A549 (cell line): ENCODE data around the gene CNOT11. TPM values are rescaled to one million over a fixed set of nuclear protein-coding genes. Genes with fewer than 3 reads are reported as not detected.

Experiments
- ATAC-seq, 2 experiments: fragments of 200-7000 bp in 1 of 2; fragments of >200 bp in 1 of 2; cut with Nextera tagmentation in 1 of 2; cut with Tn5 transposase in 1 of 2; 3 replicates each; pipeline versions ENCODE4 v1.8.0 to v1.9.1; 2018 to 2020; ENCODE audit warnings: mild to moderate bottlenecking in 1 of 2, moderate library complexity in 1 of 2
- CTCF ChIA-PET: fragments of 300-600 bp; sonication (Branson Sonifier 250); formaldehyde crosslinking; extraction: SDS; loops from one replicate; lab custom pipeline; 2021; ENCODE audit warnings: antibody characterized with exemption, inconsistent platforms; lab: Yijun Ruan, JAX
- POLR2A ChIA-PET: fragments of 350-600 bp; formaldehyde crosslinking; extraction: SDS; loops from one replicate; lab custom pipeline; 2021; ENCODE audit warnings: antibody characterized with exemption, inconsistent platforms; lab: Yijun Ruan, JAX
- DNase-seq, 2 experiments: peaks; one replicate each; pipeline versions ENCODE4 v3.0.0 to v3.0.0-alpha.2; 2011 to 2016; ENCODE audit warnings: low read depth in 1 of 2, low spot score in 1 of 2
- FAIRE-seq: peaks from 2 replicates; lab custom pipeline; 2011; peaks lifted over from hg19 to GRCh38; lab: Jason Lieb, UNC
- H3K27ac ChIP-seq, 2 experiments: fragments of >200 bp; sonication (Bioruptor Twin); formaldehyde crosslinking; 3 replicates each; pipeline ENCODE4 v1.5.1; 2016 to 2017
- H3K4me1 ChIP-seq: fragments of >200 bp; sonication (Bioruptor Twin); formaldehyde crosslinking; 3 replicates; pipeline ENCODE4 v1.6.1; 2016
- H3K4me2 ChIP-seq: fragments of >200 bp; sonication (Bioruptor Twin); formaldehyde crosslinking; 3 replicates; pipeline ENCODE4 v1.6.1; 2016
- H3K4me3 ChIP-seq: fragments of >200 bp; sonication (Bioruptor Twin); formaldehyde crosslinking; 3 replicates; pipeline ENCODE4 v1.5.1; 2016
- H3K9me3 ChIP-seq: fragments of >200 bp; sonication (Bioruptor Twin); formaldehyde crosslinking; 3 replicates; pipeline ENCODE4 v1.6.1; 2016
- EHF ChIP-seq: fragments of 250-450 bp; sonication (Bioruptor Pico); IDR thresholded peaks from 2 replicates; pipeline ENCODE4 v1.5.0; 2020; ENCODE audit warnings: mild to moderate bottlenecking
- ESRRA ChIP-seq: fragments of 150-350 bp; IDR thresholded peaks from 2 replicates; pipeline ENCODE4 v1.6.1; 2014; ENCODE audit warnings: mild to moderate bottlenecking, low read length, borderline replicate concordance
- FOSB ChIP-seq: fragments of 250-450 bp; sonication (Bioruptor Pico); IDR thresholded peaks from 2 replicates; pipeline ENCODE4 v1.5.0; 2020; ENCODE audit warnings: mild to moderate bottlenecking, moderate library complexity
- FOXS1 ChIP-seq: fragments of 250-450 bp; sonication (Bioruptor Pico); IDR thresholded peaks from 2 replicates; pipeline ENCODE4 v1.5.0; 2020; ENCODE audit warnings: mild to moderate bottlenecking, moderate library complexity
- GATA3 ChIP-seq: IDR thresholded peaks from 2 replicates; pipeline ENCODE4 v1.6.1; 2012; ENCODE audit warnings: borderline replicate concordance
- HEYL ChIP-seq: fragments of 250-450 bp; sonication (Bioruptor Pico); IDR thresholded peaks from 2 replicates; pipeline ENCODE4 v1.8.0; 2021; ENCODE audit warnings: mild to moderate bottlenecking, moderate library complexity
- HOXA7 ChIP-seq: fragments of 250-450 bp; sonication (Bioruptor Pico); IDR thresholded peaks from 2 replicates; pipeline ENCODE4 v1.5.0; 2020; ENCODE audit warnings: mild to moderate bottlenecking, moderate library complexity
- JUN ChIP-seq, 2 experiments: fragments of >200 bp; sonication (Bioruptor Twin); formaldehyde crosslinking; IDR thresholded peaks; 2 replicates in 1 of 2; 3 replicates in 1 of 2; pipeline ENCODE4 v1.6.1; 2016 to 2017
- JUNB ChIP-seq: fragments of >200 bp; sonication (Bioruptor Twin); formaldehyde crosslinking; IDR thresholded peaks from 2 replicates; pipeline ENCODE4 v1.6.1; 2016
- KDM1A ChIP-seq: fragments of 200-600 bp; sonication (generic); IDR thresholded peaks from 2 replicates; pipeline ENCODE4 v1.6.1; 2016; ENCODE audit warnings: low read depth, mild to moderate bottlenecking
- KDM5A ChIP-seq: fragments of 200-600 bp; sonication (generic); IDR thresholded peaks from 2 replicates; pipeline ENCODE4 v1.6.1; 2016; ENCODE audit warnings: antibody characterized with exemption, mild to moderate bottlenecking
- MAZ ChIP-seq: fragments of 150-350 bp; IDR thresholded peaks from 2 replicates; pipeline ENCODE4 v1.6.1; 2014; ENCODE audit warnings: antibody characterized with exemption, low read depth, low read length, borderline replicate concordance
- NPAS2 ChIP-seq: fragments of 250-450 bp; sonication (Bioruptor Pico); IDR thresholded peaks from 2 replicates; pipeline ENCODE4 v1.8.0; 2022; ENCODE audit warnings: mild to moderate bottlenecking, moderate library complexity, borderline replicate concordance
- NR3C1 ChIP-seq: fragments of >200 bp; sonication (Bioruptor Twin); formaldehyde crosslinking; IDR thresholded peaks from 3 replicates; pipeline ENCODE4 v1.6.1; 2017
- PHF8 ChIP-seq: fragments of 200-600 bp; sonication (generic); IDR thresholded peaks from 2 replicates; pipeline ENCODE4 v1.6.1; 2016; ENCODE audit warnings: low read depth, mild to moderate bottlenecking, antibody characterized with exemption, moderate library complexity, borderline replicate concordance
- POLR2A ChIP-seq: IDR thresholded peaks from 2 replicates; pipeline ENCODE4 v1.6.1; 2012; ENCODE audit warnings: mild to moderate bottlenecking, low read length
- RAD21 ChIP-seq, 2 experiments: fragments of >200 bp in 1 of 2; sonication (Bioruptor Twin) in 1 of 2; formaldehyde crosslinking in 1 of 2; IDR thresholded peaks in 1 of 2; conservative IDR thresholded peaks in 1 of 2; 2 replicates in 1 of 2; 3 replicates in 1 of 2; pipeline ENCODE4 v1.6.1; 2012 to 2018; ENCODE audit warnings: inconsistent platforms in 1 of 2
- RARB ChIP-seq: fragments of 250-450 bp; sonication (Bioruptor Pico); IDR thresholded peaks from 2 replicates; pipeline ENCODE4 v1.8.0; 2021; ENCODE audit warnings: mild to moderate bottlenecking, moderate library complexity
- RNF2 ChIP-seq: fragments of 200-600 bp; sonication (generic); IDR thresholded peaks from 2 replicates; pipeline ENCODE4 v1.6.1; 2016; ENCODE audit warnings: low read depth, mild to moderate bottlenecking, antibody characterized with exemption, moderate library complexity, borderline replicate concordance
- SREBF2 ChIP-seq: fragments of 450-650 bp; IDR thresholded peaks from 2 replicates; pipeline ENCODE4 v1.6.1; 2014; ENCODE audit warnings: mild to moderate bottlenecking, moderate library complexity
- TFCP2L1 ChIP-seq: fragments of 250-450 bp; sonication (Bioruptor Pico); IDR thresholded peaks from 2 replicates; pipeline ENCODE4 v1.5.0; 2021; ENCODE audit warnings: mild to moderate bottlenecking
- ZC3H11A ChIP-seq: fragments of 450-650 bp; IDR thresholded peaks from 2 replicates; pipeline ENCODE4 v1.6.1; 2014; ENCODE audit warnings: antibody characterized with exemption, mild to moderate bottlenecking
- WGBS: methylation state at CpG from one replicate; pipeline ENCODE4 v1.1.6; 2017; ENCODE audit errors: missing lambda C conversion rate; 5-methylcytosine and 5-hydroxymethylcytosine counted together
- polyA plus RNA-seq, 4 experiments: library from polyadenylated mRNA; depleted of rRNA in 3 of 4; stranded (reverse); fragments of >200 nt; fragmentation: RNase III in 1 of 4; extraction: RNeasy Plus Mini Kit Qiagen cat#74134 plus additional on column Dnase treatment in 1 of 4; gene quantifications; 2 replicates in 3 of 4; 3 replicates in 1 of 4; pipeline ENCODE4 v1.2.3, GENCODE V29; 2011 to 2017
- TF ChIP-seq, protein P1 (sequence below): fragments of 150-350 bp; IDR thresholded peaks from 2 replicates; pipeline ENCODE4 v1.6.1; 2014; ENCODE audit warnings: low read depth, mild to moderate bottlenecking, low read length
- TF ChIP-seq, protein P2 (sequence below): fragments of >200 bp; sonication (Bioruptor Twin); formaldehyde crosslinking; IDR thresholded peaks from 3 replicates; pipeline ENCODE4 v1.5.1; 2016
- TF ChIP-seq, protein P3 (sequence below): fragments of >200 bp; sonication (Bioruptor Twin); formaldehyde crosslinking; IDR thresholded peaks from 2 replicates; pipeline ENCODE4 v1.6.1; 2016
- TF ChIP-seq, protein P4 (sequence below): IDR thresholded peaks from 2 replicates; pipeline ENCODE4 v1.6.1; 2012

Gene CNOT11
- polyA plus RNA-seq, 2 of the 4 experiments (the other 2 are of a cell fraction): 35.8 to 76.7 TPM

DNA sequence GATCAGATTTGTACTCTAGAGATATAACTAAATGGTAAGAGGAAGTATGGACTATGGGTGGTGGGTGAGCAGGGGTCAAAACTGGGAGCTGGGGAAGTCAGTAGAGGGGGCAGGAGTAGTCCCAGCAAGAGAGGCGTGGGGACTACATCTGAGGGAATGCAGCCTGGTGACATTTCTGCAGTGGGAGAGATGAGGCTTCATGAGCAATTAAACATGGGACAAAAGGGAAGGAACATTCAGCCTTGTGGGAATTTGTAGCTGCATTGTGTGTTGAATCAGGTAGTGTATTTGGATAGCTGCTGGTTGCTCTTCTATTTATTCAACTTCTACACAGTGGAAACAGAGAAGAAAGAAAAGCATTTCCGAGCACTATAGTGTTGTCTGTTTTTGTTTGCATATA lies 3.6 kb downstream of the CNOT11 start:
- H3K9me3 ChIP-seq: no peaks in the 10 kb centered on the region
- CTCF ChIA-PET: interaction anchor here (1.2 kb wide), 1 partner anchor 11 kb away, joined by 4 read pairs; no protein-coding TSS in a partner anchor
- DNase-seq (no peak), ATAC-seq (no peak), FAIRE-seq (no peak)
- peaks cover 27% of the 10 kb centered on the region for H3K4me1 ChIP-seq
- no peak overlapping the region for H3K4me3 ChIP-seq
- POLR2A ChIA-PET: no interaction called here
- H3K4me2 ChIP-seq: no peak overlapping the region
- TF ChIP-seq RAD21 (conservative IDR thresholded peaks at IDR 0.05 in 1 of 2, IDR thresholded peaks at IDR 0.05 in 1 of 2) (no peak), ZC3H11A (no peak), HOXA7 (CRISPR knock-in tag) (no peak), HEYL (CRISPR knock-in tag) (no peak), ESRRA (no peak), RNF2 (no peak), NPAS2 (CRISPR knock-in tag) (no peak), KDM5A (no peak)
- TF ChIP-seq, protein P1, sequence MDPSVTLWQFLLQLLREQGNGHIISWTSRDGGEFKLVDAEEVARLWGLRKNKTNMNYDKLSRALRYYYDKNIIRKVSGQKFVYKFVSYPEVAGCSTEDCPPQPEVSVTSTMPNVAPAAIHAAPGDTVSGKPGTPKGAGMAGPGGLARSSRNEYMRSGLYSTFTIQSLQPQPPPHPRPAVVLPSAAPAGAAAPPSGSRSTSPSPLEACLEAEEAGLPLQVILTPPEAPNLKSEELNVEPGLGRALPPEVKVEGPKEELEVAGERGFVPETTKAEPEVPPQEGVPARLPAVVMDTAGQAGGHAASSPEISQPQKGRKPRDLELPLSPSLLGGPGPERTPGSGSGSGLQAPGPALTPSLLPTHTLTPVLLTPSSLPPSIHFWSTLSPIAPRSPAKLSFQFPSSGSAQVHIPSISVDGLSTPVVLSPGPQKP: no peak
- no peak overlapping the region for H3K27ac ChIP-seq
- WGBS: 88% methylated on average over 2 of the region's 2 CpGs

DNA sequence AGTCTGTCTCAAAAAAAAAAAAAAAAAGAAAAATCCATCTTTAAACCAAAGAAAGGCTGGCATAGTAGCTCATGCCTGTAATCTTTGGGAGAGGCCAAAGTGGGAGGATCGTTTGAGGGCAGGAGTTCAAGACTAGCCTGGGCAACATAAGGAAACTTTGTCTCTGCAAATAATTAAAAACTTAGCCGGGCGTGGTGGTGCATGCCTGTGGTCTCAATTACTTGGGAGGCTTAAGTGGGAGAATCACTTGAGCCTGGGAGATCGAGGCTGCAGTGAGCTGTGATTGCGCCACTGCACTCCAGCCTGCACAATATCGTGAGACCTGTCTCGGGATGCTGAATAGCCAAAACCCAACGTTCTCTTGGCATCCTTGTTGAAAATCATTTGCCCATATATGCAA lies 6.1 kb downstream of the CNOT11 start:
- CTCF ChIA-PET: interaction anchor here (0.6 to 1.9 kb wide), 3 partner anchors 9 to 35 kb away, joined by 3 to 4 read pairs (median 3); no protein-coding TSS in a partner anchor
- WGBS: 92% methylated on average over 8 of the region's 8 CpGs
- no peaks in the 10 kb centered on the region for H3K9me3 ChIP-seq
- DNase-seq: no peak
- TF ChIP-seq EHF: no peak
- no peak for TF ChIP-seq POLR2A
- TF ChIP-seq GATA3: no peak
- TF ChIP-seq, protein P2, sequence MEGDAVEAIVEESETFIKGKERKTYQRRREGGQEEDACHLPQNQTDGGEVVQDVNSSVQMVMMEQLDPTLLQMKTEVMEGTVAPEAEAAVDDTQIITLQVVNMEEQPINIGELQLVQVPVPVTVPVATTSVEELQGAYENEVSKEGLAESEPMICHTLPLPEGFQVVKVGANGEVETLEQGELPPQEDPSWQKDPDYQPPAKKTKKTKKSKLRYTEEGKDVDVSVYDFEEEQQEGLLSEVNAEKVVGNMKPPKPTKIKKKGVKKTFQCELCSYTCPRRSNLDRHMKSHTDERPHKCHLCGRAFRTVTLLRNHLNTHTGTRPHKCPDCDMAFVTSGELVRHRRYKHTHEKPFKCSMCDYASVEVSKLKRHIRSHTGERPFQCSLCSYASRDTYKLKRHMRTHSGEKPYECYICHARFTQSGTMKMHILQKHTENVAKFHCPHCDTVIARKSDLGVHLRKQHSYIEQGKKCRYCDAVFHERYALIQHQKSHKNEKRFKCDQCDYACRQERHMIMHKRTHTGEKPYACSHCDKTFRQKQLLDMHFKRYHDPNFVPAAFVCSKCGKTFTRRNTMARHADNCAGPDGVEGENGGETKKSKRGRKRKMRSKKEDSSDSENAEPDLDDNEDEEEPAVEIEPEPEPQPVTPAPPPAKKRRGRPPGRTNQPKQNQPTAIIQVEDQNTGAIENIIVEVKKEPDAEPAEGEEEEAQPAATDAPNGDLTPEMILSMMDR: no peak
- no peak for TF ChIP-seq JUNB
- no peak for TF ChIP-seq TFCP2L1 (CRISPR knock-in tag)
- TF ChIP-seq, protein P3, sequence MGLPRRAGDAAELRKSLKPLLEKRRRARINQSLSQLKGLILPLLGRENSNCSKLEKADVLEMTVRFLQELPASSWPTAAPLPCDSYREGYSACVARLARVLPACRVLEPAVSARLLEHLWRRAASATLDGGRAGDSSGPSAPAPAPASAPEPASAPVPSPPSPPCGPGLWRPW: no peak
- no peak for TF ChIP-seq NPAS2 (CRISPR knock-in tag)
- no peak for TF ChIP-seq FOXS1 (CRISPR knock-in tag)
- no peak for TF ChIP-seq SREBF2
- no peak for TF ChIP-seq PHF8
- no peak for TF ChIP-seq MAZ
- TF ChIP-seq KDM1A: no peak
- TF ChIP-seq, protein P1: no peak
- TF ChIP-seq, protein P4, sequence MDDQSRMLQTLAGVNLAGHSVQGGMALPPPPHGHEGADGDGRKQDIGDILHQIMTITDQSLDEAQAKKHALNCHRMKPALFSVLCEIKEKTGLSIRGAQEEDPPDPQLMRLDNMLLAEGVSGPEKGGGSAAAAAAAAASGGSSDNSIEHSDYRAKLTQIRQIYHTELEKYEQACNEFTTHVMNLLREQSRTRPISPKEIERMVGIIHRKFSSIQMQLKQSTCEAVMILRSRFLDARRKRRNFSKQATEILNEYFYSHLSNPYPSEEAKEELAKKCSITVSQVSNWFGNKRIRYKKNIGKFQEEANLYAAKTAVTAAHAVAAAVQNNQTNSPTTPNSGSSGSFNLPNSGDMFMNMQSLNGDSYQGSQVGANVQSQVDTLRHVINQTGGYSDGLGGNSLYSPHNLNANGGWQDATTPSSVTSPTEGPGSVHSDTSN: no peak
- TF ChIP-seq JUN (IDR thresholded peaks at IDR 0.05): no peak
- TF ChIP-seq NR3C1: no peak
- TF ChIP-seq RARB (CRISPR knock-in tag): no peak
- no peak for TF ChIP-seq FOSB
- H3K4me1 ChIP-seq: peaks cover 24% of the 10 kb centered on the region
- H3K27ac ChIP-seq: no peak overlapping the region
- POLR2A ChIA-PET: no interaction called here
- H3K4me3 ChIP-seq: no peak overlapping the region
- no peak for ATAC-seq
- no peak overlapping the region for H3K4me2 ChIP-seq
- FAIRE-seq: no peak
